GM21360 (cell line): ENCODE data around the gene KRTAP17-1.

Experiments used
- ATAC-seq: cut with Tn5 transposase; IDR thresholded peaks from one replicate; pipeline ENCODE4 v1.9.1; 2021; ENCODE audit warnings: mild to moderate bottlenecking, moderate library complexity; ENCODE audit not compliant: unreplicated experiment

KRTAP17-1 gene

GRCh38 chr17:41333098-41333497 lies 17.6 kb upstream of the KRTAP17-1 start:
- no peak for ATAC-seq

DNA sequence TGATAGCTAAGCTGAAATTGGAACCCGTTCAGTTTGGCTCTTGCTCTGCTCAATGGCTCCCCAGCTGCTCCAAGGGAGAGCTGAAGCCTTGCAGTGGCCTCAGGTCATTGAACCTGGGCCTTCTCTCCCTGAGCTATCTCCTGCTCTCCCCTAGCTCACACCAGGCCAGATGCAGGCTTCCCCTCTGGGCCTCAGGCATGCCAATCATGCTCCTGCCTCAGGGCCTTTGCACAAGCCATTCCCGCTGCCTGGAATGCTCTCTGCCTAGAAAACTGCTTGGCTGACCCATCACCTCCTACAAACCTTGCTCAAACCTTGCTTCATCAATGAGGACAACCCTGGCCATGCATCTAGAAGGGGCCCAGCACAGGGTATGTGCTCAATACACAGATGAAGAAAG lies 16.7 kb upstream of the KRTAP17-1 start:
- ATAC-seq: no peak

GRCh38 chr17:41331606-41332005 lies 16.1 kb upstream of the KRTAP17-1 start:
- ATAC-seq: no peak

DNA sequence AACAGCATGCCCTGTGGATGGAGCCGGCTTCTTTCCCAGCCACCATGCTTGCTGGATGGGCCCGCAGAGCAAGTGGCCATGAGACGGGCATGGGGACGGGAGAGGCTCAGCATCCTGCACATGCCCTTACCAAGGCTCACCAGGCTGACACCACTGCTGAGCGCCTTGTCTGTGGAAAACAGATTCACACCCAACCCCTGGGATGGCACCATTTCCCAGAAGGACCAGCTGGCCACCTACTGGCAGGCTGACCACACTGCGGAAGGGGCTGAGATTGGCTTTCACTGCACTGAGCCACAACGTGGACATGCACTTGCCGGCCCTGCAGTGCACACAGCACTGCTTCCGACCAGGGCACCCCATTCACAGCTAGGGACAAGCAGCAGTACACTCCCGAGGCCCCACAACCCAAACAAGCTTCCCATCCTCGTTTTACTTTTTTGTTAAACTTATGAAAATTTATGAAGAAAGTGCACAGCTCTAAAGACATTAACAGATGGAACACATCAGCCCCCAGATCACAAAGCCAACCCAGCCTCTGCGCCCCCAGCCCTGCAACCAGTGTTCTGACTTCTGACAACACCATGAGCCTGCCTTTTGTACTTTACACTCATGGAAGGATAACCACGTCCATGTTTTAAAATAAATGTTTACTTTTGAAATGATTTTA lies 13.9 kb upstream of the KRTAP17-1 start:
- no peak for ATAC-seq

GRCh38 chr17:41328207-41328606 lies 12.7 kb upstream of the KRTAP17-1 start:
- ATAC-seq: no peak

DNA sequence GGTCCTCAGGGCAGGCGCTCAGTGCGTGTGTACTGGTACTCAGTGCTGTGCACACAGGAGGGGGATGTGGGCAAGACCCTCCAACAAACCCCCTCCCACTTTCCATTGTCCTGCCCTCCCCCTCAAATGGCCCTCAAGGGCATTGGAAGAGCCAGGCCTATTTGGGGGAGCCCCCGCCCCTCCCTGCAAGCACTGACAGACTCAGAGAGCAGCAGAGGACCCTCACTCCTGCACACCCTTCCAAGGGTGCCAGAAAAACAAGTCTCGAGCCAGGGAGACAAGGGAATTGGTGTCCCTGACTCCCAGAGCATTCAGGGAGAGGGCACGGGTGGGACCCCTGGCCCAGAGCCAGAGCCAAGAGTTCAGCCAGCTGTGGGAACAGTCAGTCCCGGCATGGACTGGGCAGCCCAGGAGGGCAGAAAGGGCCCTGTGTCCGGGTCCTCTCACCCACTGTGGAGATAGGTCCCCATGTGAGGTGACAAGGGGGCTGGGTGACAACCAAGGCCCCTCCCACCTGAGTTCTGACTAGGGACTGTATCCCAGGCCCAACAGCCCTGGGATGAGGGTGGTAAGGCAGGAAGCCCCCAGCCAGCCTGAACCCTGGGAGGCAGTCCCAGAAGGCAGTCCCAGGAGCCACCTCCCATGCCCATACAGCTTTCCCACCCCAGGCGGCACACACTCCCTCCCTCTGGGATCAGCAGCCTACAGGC lies 12.1 kb upstream of the KRTAP17-1 start:
- ATAC-seq: no peak

GRCh38 chr17:41326173-41327145 lies 10.9 kb upstream of the KRTAP17-1 start:
- ATAC-seq: no peak

DNA sequence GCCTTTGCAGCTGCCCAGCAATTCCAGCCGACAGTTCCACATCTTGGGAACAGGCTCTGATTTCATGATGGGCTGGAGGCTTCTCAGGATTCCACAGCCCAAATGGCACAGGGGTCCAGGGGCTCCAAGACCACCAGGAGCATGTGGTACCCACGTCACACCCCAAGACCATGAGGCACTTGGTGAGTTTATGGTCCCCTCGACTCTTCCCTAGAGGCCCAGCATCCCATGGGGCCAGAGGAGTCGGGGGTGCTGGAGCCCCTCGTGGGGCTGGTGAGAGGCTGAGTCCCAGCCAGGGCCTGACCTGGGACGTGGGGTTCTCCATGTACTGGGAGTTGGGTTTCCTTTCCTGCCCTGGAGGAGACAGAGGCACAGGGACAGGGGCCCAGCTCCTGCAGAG lies 10.1 kb upstream of the KRTAP17-1 start:
- no peak for ATAC-seq

DNA sequence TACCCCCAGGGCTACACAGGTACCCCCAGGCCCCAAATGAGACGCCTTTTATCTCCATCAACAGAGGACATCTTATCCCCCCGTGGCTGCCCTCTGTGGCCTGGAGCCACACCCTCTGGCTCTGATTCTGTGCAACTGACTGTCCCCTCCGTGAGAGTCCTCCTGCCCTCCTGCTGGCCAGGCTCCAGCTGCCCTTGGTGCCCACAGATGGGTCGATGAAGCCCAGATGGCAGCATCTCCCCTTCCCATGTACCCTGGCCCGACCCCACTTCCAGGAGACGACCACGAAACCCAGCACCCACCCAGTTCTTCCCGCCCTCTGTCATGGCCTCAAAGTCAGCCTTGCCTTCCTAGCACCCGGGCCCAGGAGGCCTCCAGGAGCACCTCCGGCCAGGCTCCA lies 9.6 kb upstream of the KRTAP17-1 start:
- no peak for ATAC-seq

GRCh38 chr17:41324180-41325075 lies 8.9 kb upstream of the KRTAP17-1 start:
- no peak for ATAC-seq

DNA sequence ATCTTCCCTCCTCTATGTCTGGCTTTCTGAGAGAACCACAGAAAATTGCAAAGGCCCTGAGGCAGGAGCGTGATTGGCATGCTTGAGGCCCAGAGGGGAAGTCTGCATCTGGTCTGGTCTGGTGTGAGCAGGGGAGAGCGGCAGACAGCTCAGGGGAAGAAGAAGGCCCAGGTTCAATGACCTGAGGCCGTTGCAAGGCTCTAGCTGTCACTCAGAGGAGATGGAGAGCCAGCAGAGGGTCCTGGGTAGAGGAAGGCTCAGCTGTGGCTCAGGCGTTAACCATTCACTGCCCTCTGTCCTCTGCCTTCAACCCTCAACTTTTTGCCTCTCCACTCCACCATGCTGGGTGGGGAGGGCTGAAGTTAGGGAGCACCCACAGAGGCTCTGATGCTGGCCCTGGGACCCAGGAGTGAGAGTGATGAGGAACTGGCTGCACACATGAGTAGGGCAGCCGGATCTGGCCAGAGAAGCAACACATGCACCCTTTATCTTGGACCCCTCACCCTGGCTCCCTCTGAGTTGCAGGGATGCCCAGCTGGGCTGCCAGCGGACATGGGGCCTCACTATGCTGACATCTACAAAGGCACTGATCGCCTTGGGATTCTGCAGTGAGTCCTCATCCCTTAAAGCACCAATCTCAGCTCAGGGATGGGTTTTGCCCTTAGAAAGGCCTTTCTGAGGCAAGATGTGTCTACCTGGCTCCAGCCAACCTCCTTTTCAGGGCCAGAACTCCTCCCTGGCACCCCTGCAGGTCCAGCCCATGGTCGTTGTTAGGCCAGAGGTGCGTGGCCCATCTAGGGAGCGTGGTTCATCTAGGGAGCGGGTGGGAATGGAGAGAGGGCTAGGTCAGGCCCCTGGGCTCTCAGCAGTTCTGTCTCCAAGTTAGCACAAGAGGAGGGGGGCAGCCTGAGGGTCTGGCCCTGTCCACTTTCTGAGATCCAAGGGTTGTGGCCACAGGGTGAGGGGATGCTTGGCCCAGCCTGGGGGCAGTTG lies 7.7 kb upstream of the KRTAP17-1 start:
- ATAC-seq: no peak

DNA sequence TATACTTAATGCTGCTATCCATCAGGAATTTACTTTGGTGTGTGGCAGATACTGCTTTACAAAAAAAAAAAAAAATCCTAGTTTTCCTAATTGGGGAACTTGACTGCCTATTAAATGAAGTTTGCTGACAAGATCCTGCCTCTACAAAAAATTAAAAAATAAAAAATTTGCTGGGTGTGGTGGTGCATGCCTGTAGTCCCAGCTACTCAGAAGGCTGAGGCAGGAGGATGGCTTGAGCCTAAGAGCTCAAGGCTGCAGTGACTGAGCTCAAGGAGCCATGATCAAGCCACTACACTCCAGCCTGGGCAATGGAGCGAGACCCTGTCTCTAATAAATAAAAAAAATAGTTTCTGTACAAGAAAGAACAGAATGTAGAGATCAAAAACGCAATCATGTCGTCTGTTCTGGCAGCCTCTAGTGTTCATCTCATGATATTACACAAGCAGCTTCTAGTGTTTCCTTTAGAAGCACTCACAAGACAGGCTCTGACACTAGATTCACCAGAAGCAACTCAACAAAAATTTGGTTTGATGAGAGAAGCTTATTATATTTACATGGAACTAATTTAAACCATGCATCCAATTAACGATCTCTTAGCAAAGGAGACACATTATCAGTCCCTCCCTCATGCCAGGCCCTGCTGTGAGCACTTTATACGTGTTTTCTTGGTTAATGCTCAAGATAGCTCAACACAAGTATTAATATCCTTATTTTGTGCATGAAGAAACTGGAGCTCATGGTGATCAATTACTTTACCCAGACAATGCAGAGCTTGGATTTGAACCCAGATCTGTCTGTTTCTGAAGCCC lies 6.8 kb upstream of the KRTAP17-1 start:
- no peak for ATAC-seq

- ATAC-seq: no peak
Observed at GRCh38 chr17:41318231-41318630, 2.7 kb upstream of the KRTAP17-1 start.

GRCh38 chr17:41315814-41316445 lies 420 bp upstream of the KRTAP17-1 start:
- no peak for ATAC-seq

- ATAC-seq: no peak
Observed at GRCh38 chr17:41311111-41311510, 4.4 kb downstream of the KRTAP17-1 start.

DNA sequence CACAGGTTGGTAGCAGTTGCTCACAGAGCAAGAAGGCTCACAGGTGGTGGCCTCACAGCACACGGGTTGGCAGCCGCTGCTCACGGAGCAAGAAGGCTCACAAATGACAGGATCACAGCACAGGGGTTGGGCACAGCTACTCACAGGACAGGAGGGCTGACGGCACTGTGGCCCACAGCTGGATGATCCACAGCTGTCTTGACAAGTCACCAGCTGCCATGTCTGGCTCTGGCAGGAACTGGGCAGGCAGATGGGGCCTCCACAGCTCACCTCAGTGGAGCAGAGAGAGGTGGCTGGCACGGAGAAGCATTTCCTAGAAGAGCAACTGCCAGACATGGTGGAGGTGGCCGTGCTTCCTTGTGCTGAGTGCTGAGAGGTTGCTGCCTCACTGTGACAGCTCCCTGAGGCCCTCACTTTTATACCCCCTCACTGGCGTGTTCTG lies 6.6 kb downstream of the KRTAP17-1 start, which contains the start of gene KRTAP16-1:
Gene KRTAP16-1, minus strand, starts transcription at position 392 of the 442 bp plus-strand sequence. Its CDS starts 56 bp downstream, at position 336.
- no peak for ATAC-seq

DNA sequence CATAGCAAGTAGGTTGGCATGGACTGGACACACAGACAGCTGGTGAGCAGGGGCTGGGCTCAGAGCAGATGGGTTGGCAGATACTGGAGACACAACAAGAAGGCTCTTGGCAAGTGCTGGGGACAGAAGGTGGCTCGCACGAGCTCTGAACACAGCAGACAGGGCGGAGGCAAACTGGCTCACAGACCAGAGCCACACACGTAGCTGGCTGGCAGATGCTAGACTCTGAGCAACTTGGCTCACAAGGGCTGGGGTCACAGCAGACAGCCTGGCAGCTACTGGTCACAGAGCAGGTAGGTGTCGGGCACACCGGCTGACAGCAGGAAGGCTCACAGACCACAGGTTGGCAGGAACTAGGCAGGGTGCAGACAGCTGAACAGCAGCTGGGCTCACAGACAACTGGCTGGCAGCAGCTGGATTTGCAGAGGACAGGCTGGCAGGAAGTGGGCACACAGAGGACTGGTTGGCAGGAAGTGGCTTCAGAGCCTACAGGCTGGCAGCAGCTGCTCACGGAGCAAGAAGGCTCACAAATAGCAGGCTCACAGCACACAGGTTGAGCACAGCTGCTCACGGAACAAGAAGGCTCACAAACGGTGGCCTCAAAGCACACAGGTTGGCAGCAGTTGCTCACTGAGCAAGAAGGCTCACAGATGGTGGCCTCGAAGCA lies 7.1 kb downstream of the KRTAP17-1 start:
- ATAC-seq: no peak
